OCI-LY3 (cell line): ENCODE measurements around the gene OSTN.

Source experiments
- EZH2phosphoT487 ChIP-seq: fragments of 200-600 bp; shearing (Covaris generic); IDR thresholded peaks from 2 replicates; pipeline ENCODE4 v1.6.1; 2018; ENCODE audit warnings: antibody characterized with exemption, mixed run types, low read depth
- TF ChIP-seq, protein P1 (sequence below): fragments of 200-600, 300-600 bp; sonication (generic); IDR thresholded peaks from 2 replicates; pipeline ENCODE4 v1.5.1; 2014; ENCODE audit warnings: antibody characterized with exemption, low read length, low read depth

DNA sequence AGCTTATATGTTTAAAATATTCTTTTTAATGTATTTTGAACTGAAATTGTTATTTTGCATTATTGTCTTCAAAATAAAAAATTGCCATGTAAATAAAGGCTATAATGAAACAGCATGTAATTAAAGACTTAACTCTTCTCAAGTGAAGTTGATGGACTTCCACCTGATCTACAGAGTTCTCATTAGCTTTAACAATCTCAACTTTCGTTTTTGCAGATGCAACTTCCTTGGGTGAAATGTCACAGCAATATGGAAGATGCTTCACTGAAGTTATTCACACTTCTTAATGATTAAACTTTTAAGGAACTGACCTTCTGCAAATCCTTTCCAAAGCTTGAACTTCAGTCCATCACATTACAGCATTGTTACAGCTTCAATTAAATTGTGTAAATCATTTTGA lies 63.6 kb downstream of the OSTN start:
- TF ChIP-seq, protein P1, sequence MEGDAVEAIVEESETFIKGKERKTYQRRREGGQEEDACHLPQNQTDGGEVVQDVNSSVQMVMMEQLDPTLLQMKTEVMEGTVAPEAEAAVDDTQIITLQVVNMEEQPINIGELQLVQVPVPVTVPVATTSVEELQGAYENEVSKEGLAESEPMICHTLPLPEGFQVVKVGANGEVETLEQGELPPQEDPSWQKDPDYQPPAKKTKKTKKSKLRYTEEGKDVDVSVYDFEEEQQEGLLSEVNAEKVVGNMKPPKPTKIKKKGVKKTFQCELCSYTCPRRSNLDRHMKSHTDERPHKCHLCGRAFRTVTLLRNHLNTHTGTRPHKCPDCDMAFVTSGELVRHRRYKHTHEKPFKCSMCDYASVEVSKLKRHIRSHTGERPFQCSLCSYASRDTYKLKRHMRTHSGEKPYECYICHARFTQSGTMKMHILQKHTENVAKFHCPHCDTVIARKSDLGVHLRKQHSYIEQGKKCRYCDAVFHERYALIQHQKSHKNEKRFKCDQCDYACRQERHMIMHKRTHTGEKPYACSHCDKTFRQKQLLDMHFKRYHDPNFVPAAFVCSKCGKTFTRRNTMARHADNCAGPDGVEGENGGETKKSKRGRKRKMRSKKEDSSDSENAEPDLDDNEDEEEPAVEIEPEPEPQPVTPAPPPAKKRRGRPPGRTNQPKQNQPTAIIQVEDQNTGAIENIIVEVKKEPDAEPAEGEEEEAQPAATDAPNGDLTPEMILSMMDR, result no peak
- TF ChIP-seq EZH2phosphoT487, result no peak
